Measurements from ENCODE around the gene SMC5. TPM values are rescaled to one million over a fixed set of nuclear protein-coding genes. Genes with fewer than 3 reads are reported as not detected.

SMC5 gene
- total RNA-seq, 1 donor from 2014 or later, result 27.4 TPM

DNA sequence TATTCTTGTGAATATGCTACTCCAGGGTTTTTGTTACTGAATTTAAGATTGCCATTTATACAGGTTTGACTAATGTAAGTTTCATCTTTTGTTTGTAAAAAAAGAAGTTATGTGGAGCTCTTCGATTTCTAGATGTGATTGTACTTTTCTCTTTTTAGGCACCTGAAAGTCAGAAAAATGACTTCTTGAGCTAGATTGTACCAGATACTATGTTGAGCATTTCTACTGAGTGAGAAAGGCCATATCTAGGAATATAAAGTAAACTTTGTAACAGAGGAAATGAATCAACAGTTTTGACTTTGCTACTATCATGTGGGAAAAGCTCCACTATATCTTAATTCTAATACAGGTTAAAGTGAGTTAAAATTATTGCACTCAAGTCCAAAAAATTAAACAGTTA is 25.1 kb downstream of the SMC5 start:
- H3K9me3 Mint-ChIP-seq (ENCODE audit: unreplicated experiment), result no peaks in the 10 kb centered on the region
- no peak overlapping the region for H3K9ac ChIP-seq (ENCODE audit: low read length)
- peaks cover 13% of the 10 kb centered on the region for H3K36me3 Mint-ChIP-seq (ENCODE audit: low read depth, unreplicated experiment)
- H3K4me3 Mint-ChIP-seq (ENCODE audit: unreplicated experiment), result no peak overlapping the region
- no peak overlapping the region for H3K4me2 ChIP-seq (ENCODE audit: low read length)
- H3K27me3 Mint-ChIP-seq (ENCODE audit: low read depth, unreplicated experiment), result no peaks in the 10 kb centered on the region
- no peaks in the 10 kb centered on the region for H3K4me1 ChIP-seq (ENCODE audit: insufficient read depth, low read length)
- DNase-seq (ENCODE audit: low read depth) (no peak), FAIRE-seq (no peak)
- no peaks in the 10 kb centered on the region for H3K27me3 ChIP-seq (ENCODE audit: insufficient read depth, low read length)
- no peaks in the 10 kb centered on the region for H3K4me1 Mint-ChIP-seq (ENCODE audit: low read depth, unreplicated experiment)
- no peaks in the 10 kb centered on the region for H3K9me3 ChIP-seq (ENCODE audit: insufficient read depth, low read depth, low read length)
- TF ChIP-seq CTCF (IDR thresholded peaks at IDR 0.05; ENCODE audit: insufficient read depth, low read depth, low read length) (no peak), EZH2 (IDR thresholded peaks at IDR 0.05; ENCODE audit: insufficient read depth, low read length) (no peak)
- no peak overlapping the region for H3K4me3 ChIP-seq (ENCODE audit: insufficient read depth, low read depth, low read length)
- H3K79me2 ChIP-seq (ENCODE audit: insufficient read depth, low read length), result peaks cover 40% of the 10 kb centered on the region
- H3K36me3 ChIP-seq (ENCODE audit: insufficient read depth, low read length), result peaks cover 43% of the 10 kb centered on the region
- H4K20me1 ChIP-seq (ENCODE audit: insufficient read depth, low read length), result peaks cover 5% of the 10 kb centered on the region
- H2AFZ ChIP-seq (ENCODE audit: low read depth, low read length), result no peak overlapping the region
- H3K27ac Mint-ChIP-seq (ENCODE audit: unreplicated experiment), result no peak overlapping the region
- H3K27ac ChIP-seq (ENCODE audit: low read depth, low read length), result no peak overlapping the region

GRCh38 chr9:70285246-70285645 is 26.5 kb downstream of the SMC5 start:
- H3K27me3 Mint-ChIP-seq (ENCODE audit: low read depth, unreplicated experiment), result no peaks in the 10 kb centered on the region
- TF ChIP-seq CTCF (IDR thresholded peaks at IDR 0.05; ENCODE audit: insufficient read depth, low read depth, low read length), result no peak
- no peak for TF ChIP-seq EZH2 (IDR thresholded peaks at IDR 0.05; ENCODE audit: insufficient read depth, low read length)
- H3K9me3 ChIP-seq (ENCODE audit: insufficient read depth, low read depth, low read length), result no peaks in the 10 kb centered on the region
- no peak overlapping the region for H3K4me2 ChIP-seq (ENCODE audit: low read length)
- no peaks in the 10 kb centered on the region for H3K4me1 Mint-ChIP-seq (ENCODE audit: low read depth, unreplicated experiment)
- DNase-seq (ENCODE audit: low read depth) (no peak), FAIRE-seq (no peak)
- no peak overlapping the region for H3K27ac ChIP-seq (ENCODE audit: low read depth, low read length)
- no peaks in the 10 kb centered on the region for H3K27me3 ChIP-seq (ENCODE audit: insufficient read depth, low read length)
- no peaks in the 10 kb centered on the region for H3K4me1 ChIP-seq (ENCODE audit: insufficient read depth, low read length)
- peaks cover 5% of the 10 kb centered on the region for H4K20me1 ChIP-seq (ENCODE audit: insufficient read depth, low read length)
- no peak overlapping the region for H3K4me3 Mint-ChIP-seq (ENCODE audit: unreplicated experiment)
- H3K36me3 ChIP-seq (ENCODE audit: insufficient read depth, low read length), result peaks cover 44% of the 10 kb centered on the region
- H3K79me2 ChIP-seq (ENCODE audit: insufficient read depth, low read length), result peaks cover 40% of the 10 kb centered on the region
- H3K36me3 Mint-ChIP-seq (ENCODE audit: low read depth, unreplicated experiment), result peaks cover 15% of the 10 kb centered on the region
- H3K4me3 ChIP-seq (ENCODE audit: insufficient read depth, low read depth, low read length), result no peak overlapping the region
- H3K9me3 Mint-ChIP-seq (ENCODE audit: unreplicated experiment), result no peaks in the 10 kb centered on the region
- no peak overlapping the region for H2AFZ ChIP-seq (ENCODE audit: low read depth, low read length)
- no peak overlapping the region for H3K27ac Mint-ChIP-seq (ENCODE audit: unreplicated experiment)
- no peak overlapping the region for H3K9ac ChIP-seq (ENCODE audit: low read length)

GRCh38 chr9:70285981-70286598 is 27.3 kb downstream of the SMC5 start:
- Mint-ChIP-seq H3K27ac (ENCODE audit: unreplicated experiment) (no peak overlapping the region), H3K36me3 (ENCODE audit: low read depth, unreplicated experiment) (peaks cover 13% of the 10 kb centered on the region), H3K4me1 (ENCODE audit: low read depth, unreplicated experiment) (no peaks in the 10 kb centered on the region), H3K27me3 (ENCODE audit: low read depth, unreplicated experiment) (no peaks in the 10 kb centered on the region), H3K4me3 (ENCODE audit: unreplicated experiment) (no peak overlapping the region), H3K9me3 (ENCODE audit: unreplicated experiment) (no peaks in the 10 kb centered on the region)
- DNase-seq (ENCODE audit: low read depth) (no peak), FAIRE-seq (no peak)
- Histone ChIP-seq H2AFZ (ENCODE audit: low read depth, low read length) (no peak overlapping the region), H3K27me3 (ENCODE audit: insufficient read depth, low read length) (no peaks in the 10 kb centered on the region), H4K20me1 (ENCODE audit: insufficient read depth, low read length) (peaks cover 10% of the 10 kb centered on the region), H3K36me3 (ENCODE audit: insufficient read depth, low read length) (peaks cover 42% of the 10 kb centered on the region), H3K4me3 (ENCODE audit: insufficient read depth, low read depth, low read length) (no peak overlapping the region), H3K4me1 (ENCODE audit: insufficient read depth, low read length) (no peaks in the 10 kb centered on the region), H3K9me3 (ENCODE audit: insufficient read depth, low read depth, low read length) (no peaks in the 10 kb centered on the region), H3K9ac (ENCODE audit: low read length) (no peak overlapping the region), H3K79me2 (ENCODE audit: insufficient read depth, low read length) (peaks cover 48% of the 10 kb centered on the region), H3K27ac (ENCODE audit: low read depth, low read length) (no peak overlapping the region), H3K4me2 (ENCODE audit: low read length) (no peak overlapping the region)
- TF ChIP-seq CTCF (IDR thresholded peaks at IDR 0.05; ENCODE audit: insufficient read depth, low read depth, low read length) (no peak), EZH2 (IDR thresholded peaks at IDR 0.05; ENCODE audit: insufficient read depth, low read length) (no peak)
